Transverse colon (tissue), 4 donors: ENCODE measurements around the gene BTNL3.

Experiments used
- POLR2A ChIP-seq: fragments of 450-650 bp; IDR thresholded peaks from one replicate; pipeline ENCODE4 v1.6.1; 2016; ENCODE audit warnings: antibody characterized with exemption, mild to moderate bottlenecking, moderate library complexity
- POLR2AphosphoS5 ChIP-seq, 3 donors: sonication (generic); formaldehyde crosslinking; IDR thresholded peaks; one replicate each; pipeline ENCODE4 v1.6.1; 2016; ENCODE audit warnings: antibody characterized with exemption in 3 of 3
- TF ChIP-seq, protein P1 (sequence below), 5 experiments: fragments of 200-600 bp in 3 of 5; fragments of 450-650 bp in 2 of 5; sonication (generic) in 3 of 5; IDR thresholded peaks; 1 replicate in 2 of 5; 2 replicates in 3 of 5; pipeline ENCODE4 v1.5.1; 2016 to 2017; ENCODE audit warnings: antibody characterized with exemption in 5 of 5, inconsistent platforms in 3 of 5, mild to moderate bottlenecking in 2 of 5, moderate library complexity in 1 of 5

GRCh38 chr5:181001947-181002346 lies 13.3 kb downstream of the BTNL3 start:
- TF ChIP-seq, protein P1, sequence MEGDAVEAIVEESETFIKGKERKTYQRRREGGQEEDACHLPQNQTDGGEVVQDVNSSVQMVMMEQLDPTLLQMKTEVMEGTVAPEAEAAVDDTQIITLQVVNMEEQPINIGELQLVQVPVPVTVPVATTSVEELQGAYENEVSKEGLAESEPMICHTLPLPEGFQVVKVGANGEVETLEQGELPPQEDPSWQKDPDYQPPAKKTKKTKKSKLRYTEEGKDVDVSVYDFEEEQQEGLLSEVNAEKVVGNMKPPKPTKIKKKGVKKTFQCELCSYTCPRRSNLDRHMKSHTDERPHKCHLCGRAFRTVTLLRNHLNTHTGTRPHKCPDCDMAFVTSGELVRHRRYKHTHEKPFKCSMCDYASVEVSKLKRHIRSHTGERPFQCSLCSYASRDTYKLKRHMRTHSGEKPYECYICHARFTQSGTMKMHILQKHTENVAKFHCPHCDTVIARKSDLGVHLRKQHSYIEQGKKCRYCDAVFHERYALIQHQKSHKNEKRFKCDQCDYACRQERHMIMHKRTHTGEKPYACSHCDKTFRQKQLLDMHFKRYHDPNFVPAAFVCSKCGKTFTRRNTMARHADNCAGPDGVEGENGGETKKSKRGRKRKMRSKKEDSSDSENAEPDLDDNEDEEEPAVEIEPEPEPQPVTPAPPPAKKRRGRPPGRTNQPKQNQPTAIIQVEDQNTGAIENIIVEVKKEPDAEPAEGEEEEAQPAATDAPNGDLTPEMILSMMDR (IDR thresholded peaks at IDR 0.05) = no peak
- TF ChIP-seq POLR2AphosphoS5 (IDR thresholded peaks at IDR 0.05) = no peak
- TF ChIP-seq POLR2A = no peak
